Pancreas (tissue), 10 donors: Measurements from ENCODE around the gene PRKAR2B. TPM values are rescaled to one million over a fixed set of nuclear protein-coding genes. Genes with fewer than 3 reads are reported as not detected.

ENCODE experiments used
- ATAC-seq, 4 donors: fragments of 200-7000 bp; cut with Tn5 transposase; one replicate each; pipeline versions ENCODE4 v1.8.0 to v1.9.1; 2020; ENCODE audit warnings: mild to moderate bottlenecking in 4 of 4, moderate library complexity in 4 of 4
- DNase-seq, 6 donors: peaks; one replicate each; pipeline ENCODE4 v3.0.0-alpha.2; 2020
- FAIRE-seq: peaks from 2 replicates; lab custom pipeline; 2012; peaks lifted over from hg19 to GRCh38; lab: Jason Lieb, UNC
- H3K27ac ChIP-seq, 4 donors: fragments of 200-600 bp; sonication (generic); 1 replicate in 3 of 4; 2 replicates in 1 of 4; pipeline versions ENCODE4 v1.5.0 to v1.8.0; 2020
- H3K27me3 ChIP-seq, 4 donors: fragments of 200-600 bp; one replicate each; pipeline ENCODE4 v1.8.0; 2021
- H3K36me3 ChIP-seq, 3 donors: fragments of 200-600 bp; sonication (generic) in 1 of 3; one replicate each; pipeline versions ENCODE4 v1.5.0 to v1.8.0; 2020 to 2021
- H3K4me1 ChIP-seq, 3 donors: fragments of 200-600 bp; one replicate each; pipeline ENCODE4 v1.8.0; 2021
- H3K4me3 ChIP-seq, 4 donors: fragments of 200-600 bp; sonication (generic) in 2 of 4; one replicate each; pipeline versions ENCODE4 v1.5.0 to v1.8.0; 2020 to 2021
- H3K9me3 ChIP-seq, 4 donors: fragments of 200-600 bp; one replicate each; pipeline ENCODE4 v1.8.0; 2021
- CTCF ChIP-seq, 4 donors: fragments of 200-600 bp; sonication (generic) in 3 of 4; IDR thresholded peaks; one replicate each; pipeline versions ENCODE4 v1.5.0 to v1.8.0; 2021; ENCODE audit warnings: antibody characterized with exemption in 4 of 4
- WGBS, 2 donors: extraction: QIAGEN DNeasy Blood & Tissue Kit; methylation state at CpG; one replicate each; pipeline ENCODE4 v1.1.7; 2013; 5-methylcytosine and 5-hydroxymethylcytosine counted together
- intact Hi-C, 3 donors: fragments of 100-400 bp; cut with DNase I; formaldehyde crosslinking; loops; one replicate each; pipeline versions ENCODE4 v1.11.1 to v1.14.2; 2022
- polyA plus RNA-seq, 2 donors: library from polyadenylated mRNA; stranded (reverse); fragments of 200-250 nt; gene quantifications; one replicate each; pipeline ENCODE4 v1.2.3, GENCODE V29; 2013
- total RNA-seq, 6 donors: library from RNA; stranded (reverse); fragmentation: NEBNext Ultra II Directional in 4 of 6; extraction: Animal tissue kit (Norgen Biotek cat#: 25700) in 4 of 6; gene quantifications; one replicate each; pipeline versions ENCODE4 v1.2.1 to v1.2.4, GENCODE V29; 2021 to 2023
- donor health status: healthy with polysubstance abuse.
- donor health status: DM: no; HTN: no; CAD: no; lungs with moderate emphysema.
- donor health status: DM: no; HTN: no; CAD: no.
- donor health status: control.
- donor health status: control.
- donor health status: Bipolar disorder and iron deficiency.
- donor health status: DM: yes; HTN: yes; CAD: no.
- donor health status: DM: no; HTN: no; CAD: no.
- donor health status: DM: no; HTN: no; CAD: no.
- donor health status: DM: yes; HTN: yes; CAD: no.

Gene PRKAR2B
- total and polyA plus RNA-seq, 8 donors = 5.8 to 9.9 (median 7.6) TPM

GRCh38 chr7:107208563-107208962 lies 164.1 kb downstream of the PRKAR2B start:
- no peak overlapping the region for H3K4me3 ChIP-seq
- ATAC-seq = no peak
- H3K36me3 ChIP-seq = peaks cover 0 to 22% (median 9%) of the 10 kb centered on the region in 3 donors
- TF ChIP-seq CTCF (IDR thresholded peaks at IDR 0.05) = no peak
- no peaks in the 10 kb centered on the region for H3K27me3 ChIP-seq
- H3K27ac ChIP-seq = no peak overlapping the region
- DNase-seq = no peak
- intact Hi-C loops = no loop called here
- WGBS, 2 donors = 90 to 95% methylated on average over 5 of the region's 5 CpGs
- no peak for FAIRE-seq
- H3K9me3 ChIP-seq = no peaks in the 10 kb centered on the region
- no peaks in the 10 kb centered on the region for H3K4me1 ChIP-seq

- no peak for DNase-seq
- no peaks in the 10 kb centered on the region for H3K4me1 ChIP-seq
- no peak for ATAC-seq
- H3K27me3 ChIP-seq = no peaks in the 10 kb centered on the region
- H3K9me3 ChIP-seq = no peaks in the 10 kb centered on the region
- TF ChIP-seq CTCF (IDR thresholded peaks at IDR 0.05) = no peak
- no peak overlapping the region for H3K4me3 ChIP-seq
- no peak for FAIRE-seq
- WGBS, 2 donors = 82 to 83% methylated on average over 4 of the region's 4 CpGs
- intact Hi-C loops = no loop called here
- H3K27ac ChIP-seq = no peak overlapping the region
- H3K36me3 ChIP-seq = peaks cover 0 to 12% (median 3%) of the 10 kb centered on the region in 3 donors
Measured at GRCh38 chr7:107209565-107209964, 165.1 kb downstream of the PRKAR2B start.

GRCh38 chr7:107210400-107210799 lies 165.9 kb downstream of the PRKAR2B start:
- WGBS, 2 donors = 94 to 98% methylated on average over 4 of the region's 4 CpGs
- Histone ChIP-seq H3K4me3 (no peak overlapping the region), H3K9me3 (no peaks in the 10 kb centered on the region), H3K27me3 (no peaks in the 10 kb centered on the region), H3K27ac (no peak overlapping the region), H3K36me3 (peaks cover 0 to 5% (median 3%) of the 10 kb centered on the region in 3 donors), H3K4me1 (no peaks in the 10 kb centered on the region)
- DNase-seq (no peak), FAIRE-seq (no peak), ATAC-seq (no peak)
- intact Hi-C loops = no loop called here
- TF ChIP-seq CTCF (IDR thresholded peaks at IDR 0.05) = no peak

Other genes starting within 250 kb of the PRKAR2B start
- gene PIK3CG, start 179.4 kb upstream of the PRKAR2B start, total RNA-seq = 1 to 10 TPM in 3 of 6 donors, under 1 TPM in 3; 0.39 to 5.3 (median 1.1) TPM
- under 1 TPM; 0.09 to 0.30 TPM for gene PIK3CG, start 179.4 kb upstream of the PRKAR2B start, polyA plus RNA-seq
- gene HBP1, start 124.3 kb downstream of the PRKAR2B start, total RNA-seq = 10 to 100 TPM; 22.6 to 50.4 (median 32.2) TPM
- 10 to 100 TPM; 13.3 to 19.4 TPM for gene HBP1, start 124.3 kb downstream of the PRKAR2B start, polyA plus RNA-seq